ENCODE data around the gene PHB1.

GRCh38 chr17:49360796-49361128, 53.9 kb downstream of the PHB1 start:
- TF ChIP-seq EZH2phosphoT487 (IDR thresholded peaks at IDR 0.05; ENCODE audit: unreplicated experiment) (no peak), CTCF (conservative IDR thresholded peaks at IDR 0.05; ENCODE audit: low read depth in 2 of 2) (no peak), POLR2AphosphoS5 (IDR thresholded peaks at IDR 0.05; ENCODE audit: low read depth) (no peak), ZNF114 (CRISPR knock-in tag; IDR thresholded peaks at IDR 0.05) (no peak), CREB1 (CRISPR knock-in tag; IDR thresholded peaks at IDR 0.05; ENCODE audit: low read depth) (no peak), JUNB (IDR thresholded peaks at IDR 0.05; ENCODE audit: unreplicated experiment) (no peak), EZH2 (IDR thresholded peaks at IDR 0.05; ENCODE audit: low read depth, unreplicated experiment) (no peak), ZNF331 (CRISPR knock-in tag; IDR thresholded peaks at IDR 0.05; ENCODE audit: low read depth) (no peak)

Data from GM23338 (cell line).